SU-DHL-6 (cell line): ENCODE measurements around the gene MRPL2.

Experiments used
- H2AFZ ChIP-seq: fragments of 200-600 bp; sonication (generic); 2 replicates; pipeline ENCODE4 v1.6.1; 2014; ENCODE audit warnings: low read depth, mild to moderate bottlenecking, moderate library complexity, mixed read lengths, antibody characterized with exemption, low read length; ENCODE audit not compliant: severe bottlenecking
- H3F3A ChIP-seq: fragments of 200-600 bp; shearing (Covaris generic); 2 replicates; pipeline ENCODE4 v1.6.0; 2016; ENCODE audit warnings: antibody characterized with exemption, mild to moderate bottlenecking; ENCODE audit not compliant: insufficient read depth
- H3K27ac ChIP-seq: fragments of 200-600 bp; sonication (generic); 2 replicates; pipeline ENCODE4 v1.5.1; 2016; ENCODE audit warnings: low read depth, mild to moderate bottlenecking, low read length, moderate library complexity, mixed read lengths
- H3K27me3 ChIP-seq: fragments of 200-600 bp; sonication (generic), shearing (Covaris generic); 2 replicates; pipeline ENCODE4 v1.6.0; 2014; ENCODE audit warnings: mild to moderate bottlenecking, low read length
- H3K36me3 ChIP-seq: fragments of 200-600 bp; sonication (generic); 2 replicates; pipeline ENCODE4 v1.6.1; 2014; ENCODE audit warnings: mild to moderate bottlenecking, low read length, mixed read lengths
- H3K4me2 ChIP-seq: fragments of 300-600, 200-600 bp; shearing (Covaris generic), sonication (generic); 2 replicates; pipeline ENCODE4 v1.6.0; 2014; ENCODE audit warnings: low read length, low read depth, mild to moderate bottlenecking; ENCODE audit not compliant: poor library complexity, severe bottlenecking
- H3K4me3 ChIP-seq: fragments of 200-600 bp; sonication (generic); 2 replicates; pipeline ENCODE4 v1.5.1; 2014; ENCODE audit warnings: antibody characterized with exemption, low read length, mild to moderate bottlenecking, mixed read lengths; ENCODE audit not compliant: insufficient read depth, poor library complexity, severe bottlenecking
- H3K79me2 ChIP-seq: fragments of 200-600 bp; sonication (generic); 2 replicates; pipeline ENCODE4 v1.6.1; 2014; ENCODE audit warnings: mild to moderate bottlenecking, low read length, moderate library complexity; ENCODE audit not compliant: insufficient read depth
- H3K9ac ChIP-seq: fragments of 200-600 bp; sonication (generic); 2 replicates; pipeline ENCODE4 v1.7.0; 2014; ENCODE audit warnings: mild to moderate bottlenecking, low read length
- H3K9me2 ChIP-seq: fragments of 200-600 bp; sonication (generic); replicated peaks from 2 replicates; pipeline ENCODE4 v1.6.1; 2014; ENCODE audit warnings: low read length; ENCODE audit not compliant: insufficient read depth
- H3K9me3 ChIP-seq: fragments of 200-600 bp; sonication (generic); 2 replicates; pipeline ENCODE4 v1.6.1; 2014; ENCODE audit warnings: low read length, mixed read lengths; ENCODE audit not compliant: insufficient read depth
- H4K20me1 ChIP-seq: fragments of 200-600 bp; sonication (generic); 2 replicates; pipeline ENCODE4 v1.6.1; 2014; ENCODE audit warnings: low read depth, mild to moderate bottlenecking, antibody characterized with exemption, low read length, moderate library complexity, mixed read lengths
- CTCF ChIP-seq: fragments of 200-600 bp; sonication (generic); IDR thresholded peaks from one replicate; pipeline ENCODE4 v1.5.1; 2017; ENCODE audit warnings: antibody characterized with exemption, mild to moderate bottlenecking, low read length, moderate library complexity; ENCODE audit not compliant: insufficient read depth, poor library complexity, severe bottlenecking
- EZH2phosphoT487 ChIP-seq: fragments of 200-600 bp; sonication (generic), shearing (Covaris generic); conservative IDR thresholded peaks from 2 replicates; pipeline ENCODE4 v1.6.1; 2018; ENCODE audit warnings: mild to moderate bottlenecking, antibody characterized with exemption, low read length, moderate library complexity, mixed read lengths

Gene MRPL2

DNA sequence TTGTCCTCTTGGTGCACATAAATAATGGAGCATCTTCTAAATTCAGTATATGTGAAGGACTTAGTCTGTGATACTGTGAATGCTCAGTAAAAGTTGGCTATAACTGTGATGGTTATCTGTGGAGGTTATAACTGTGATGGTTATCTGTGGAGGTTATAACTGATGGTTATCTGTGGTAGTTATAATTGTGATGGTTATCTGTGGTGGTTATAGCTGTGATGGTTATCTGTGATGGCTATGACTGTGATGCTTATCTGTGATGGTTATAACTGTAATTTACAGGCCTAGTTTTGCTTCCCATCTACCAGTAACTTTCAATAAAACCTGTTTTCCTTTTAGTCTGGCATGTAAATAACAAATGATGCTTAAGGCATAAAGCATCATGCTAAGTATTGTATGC lies 33.4 kb upstream of the MRPL2 start:
- H3K4me2 ChIP-seq, result no peak overlapping the region
- no peaks in the 10 kb centered on the region for H3K9me2 ChIP-seq
- H4K20me1 ChIP-seq, result no peaks in the 10 kb centered on the region
- no peak overlapping the region for H3K27ac ChIP-seq
- H3F3A ChIP-seq, result no peaks in the 10 kb centered on the region
- no peak for TF ChIP-seq CTCF
- H2AFZ ChIP-seq, result no peak overlapping the region
- H3K79me2 ChIP-seq, result no peaks in the 10 kb centered on the region
- H3K9me3 ChIP-seq, result no peaks in the 10 kb centered on the region
- H3K4me3 ChIP-seq, result no peak overlapping the region
- no peak overlapping the region for H3K9ac ChIP-seq
- no peaks in the 10 kb centered on the region for H3K27me3 ChIP-seq
- H3K36me3 ChIP-seq, result no peaks in the 10 kb centered on the region

DNA sequence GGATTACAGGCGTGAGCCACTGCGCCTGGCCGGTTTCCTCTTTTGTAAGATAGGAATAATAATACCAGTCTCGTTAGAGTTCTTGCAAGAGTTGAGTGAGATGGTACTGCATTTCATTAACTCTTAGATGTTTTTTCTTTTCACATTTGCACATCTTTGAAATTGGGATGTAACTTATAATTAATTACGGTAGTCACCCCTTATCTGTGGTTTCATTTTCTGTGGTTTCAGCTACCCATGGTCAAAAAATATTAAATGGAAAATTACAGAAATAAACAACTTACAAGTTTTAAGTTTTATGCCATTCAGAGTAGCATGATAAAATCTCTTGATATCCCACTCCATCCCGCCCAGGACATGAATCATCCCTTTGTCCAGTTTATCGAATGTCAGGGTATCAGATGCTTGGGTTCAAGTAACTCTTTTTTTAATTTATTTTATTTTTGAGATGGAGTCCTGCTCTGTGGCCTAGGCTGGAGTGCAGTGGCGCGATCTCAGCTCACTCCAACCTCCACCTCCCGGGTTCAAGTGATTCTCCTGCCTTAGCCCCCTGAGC lies 32.3 kb upstream of the MRPL2 start:
- no peak overlapping the region for H3K4me2 ChIP-seq
- no peak for TF ChIP-seq CTCF
- no peak for TF ChIP-seq EZH2phosphoT487
- no peak overlapping the region for H2AFZ ChIP-seq
- no peaks in the 10 kb centered on the region for H3K79me2 ChIP-seq
- H3K4me3 ChIP-seq, result no peak overlapping the region
- no peaks in the 10 kb centered on the region for H3K9me3 ChIP-seq
- no peaks in the 10 kb centered on the region for H3F3A ChIP-seq
- no peaks in the 10 kb centered on the region for H3K36me3 ChIP-seq
- no peak overlapping the region for H3K9ac ChIP-seq
- no peak overlapping the region for H3K27ac ChIP-seq
- H3K27me3 ChIP-seq, result no peaks in the 10 kb centered on the region
- H3K9me2 ChIP-seq, result no peaks in the 10 kb centered on the region
- no peaks in the 10 kb centered on the region for H4K20me1 ChIP-seq

GRCh38 chr6:43091020-43091419 lies 31.8 kb upstream of the MRPL2 start:
- Histone ChIP-seq H3K4me3 (no peak overlapping the region), H4K20me1 (no peaks in the 10 kb centered on the region), H3K4me2 (no peak overlapping the region), H3K79me2 (no peaks in the 10 kb centered on the region), H2AFZ (no peak overlapping the region), H3K27ac (no peak overlapping the region), H3K36me3 (no peaks in the 10 kb centered on the region), H3F3A (no peaks in the 10 kb centered on the region), H3K9me3 (no peaks in the 10 kb centered on the region), H3K9me2 (no peaks in the 10 kb centered on the region), H3K9ac (no peak overlapping the region), H3K27me3 (no peaks in the 10 kb centered on the region)
- no peak for TF ChIP-seq EZH2phosphoT487
- TF ChIP-seq CTCF, result no peak

GRCh38 chr6:43090559-43090956 lies 31.3 kb upstream of the MRPL2 start:
- Histone ChIP-seq H3F3A (no peaks in the 10 kb centered on the region), H3K9ac (no peak overlapping the region), H3K36me3 (no peaks in the 10 kb centered on the region), H3K9me2 (no peaks in the 10 kb centered on the region), H3K27me3 (no peaks in the 10 kb centered on the region), H3K27ac (no peak overlapping the region), H3K9me3 (no peaks in the 10 kb centered on the region), H4K20me1 (no peaks in the 10 kb centered on the region), H3K79me2 (no peaks in the 10 kb centered on the region), H3K4me3 (no peak overlapping the region), H2AFZ (no peak overlapping the region), H3K4me2 (no peak overlapping the region)
- TF ChIP-seq CTCF (no peak), EZH2phosphoT487 (no peak)
